CD4-positive, alpha-beta T cell (primary cell): Measurements from ENCODE around the gene CRK. TPM values are rescaled to one million over a fixed set of nuclear protein-coding genes. Genes with fewer than 3 reads are reported as not detected.

Source experiments
- ATAC-seq: fragments of 200-7000 bp; cut with Tn5 transposase; one replicate; pipeline ENCODE4 v1.10.0; 2022; ENCODE audit warnings: mild to moderate bottlenecking; ENCODE audit not compliant: poor library complexity
- CTCF ChIA-PET: fragments of 350-600 bp; sonication (Branson Sonifier 250); formaldehyde crosslinking; loops from one replicate; lab custom pipeline; 2021; ENCODE audit warnings: antibody characterized with exemption, inconsistent platforms; lab: Charles Lee
- POLR2A ChIA-PET: fragments of 350-600 bp; sonication (Branson Sonifier 250); formaldehyde crosslinking; loops from one replicate; lab custom pipeline; 2021; ENCODE audit warnings: antibody characterized with exemption, inconsistent platforms; lab: Charles Lee
- DNase-seq, 14 experiments: peaks; one replicate each; pipeline ENCODE4 v3.0.0-alpha.2; 2013 to 2020; ENCODE audit warnings: mixed read lengths in 2 of 14
- H3K27ac ChIP-seq, 2 donors: one replicate each; pipeline versions ENCODE4 v1.5.1 to v1.7.0; 2013; ENCODE audit warnings: low read length in 2 of 2, low read depth in 1 of 2, mild to moderate bottlenecking in 1 of 2
- H3K27me3 ChIP-seq, 2 experiments: 1 replicate in 1 of 2; 2 replicates in 1 of 2; pipeline versions ENCODE4 v1.6.1 to v1.7.0; 2013; ENCODE audit warnings: low read length in 2 of 2, control low read depth in 1 of 2, mild to moderate bottlenecking in 1 of 2, moderate library complexity in 1 of 2; ENCODE audit not compliant: insufficient read depth in 2 of 2, control insufficient read depth in 1 of 2
- H3K36me3 ChIP-seq: one replicate; pipeline ENCODE4 v1.6.1; 2013; ENCODE audit warnings: low read length, control low read depth; ENCODE audit not compliant: insufficient read depth
- H3K4me1 ChIP-seq: one replicate; pipeline ENCODE4 v1.6.1; 2013; ENCODE audit warnings: low read length, control low read depth; ENCODE audit not compliant: insufficient read depth
- H3K4me3 ChIP-seq: one replicate; pipeline ENCODE4 v1.5.1; 2013; ENCODE audit warnings: mild to moderate bottlenecking, low read length, moderate library complexity
- H3K9me3 ChIP-seq, 2 experiments: 1 replicate in 1 of 2; 2 replicates in 1 of 2; pipeline versions ENCODE4 v1.6.1 to v1.7.0; 2013; ENCODE audit warnings: low read length in 2 of 2, mild to moderate bottlenecking in 2 of 2, control low read depth in 1 of 2, moderate library complexity in 1 of 2; ENCODE audit not compliant: control insufficient read depth in 1 of 2, insufficient read depth in 1 of 2
- H3K27ac Mint-ChIP-seq: one replicate; pipeline ENCODE4 v1.8.0; 2020; ENCODE audit warnings: mixed read lengths
- H3K27me3 Mint-ChIP-seq: one replicate; pipeline ENCODE4 v1.8.0; 2021; ENCODE audit warnings: mixed read lengths
- H3K36me3 Mint-ChIP-seq: one replicate; pipeline ENCODE4 v1.8.0; 2021; ENCODE audit warnings: low read depth, mixed read lengths
- H3K4me1 Mint-ChIP-seq: one replicate; pipeline ENCODE4 v1.8.0; 2021; ENCODE audit warnings: low read depth, mixed read lengths
- H3K4me3 Mint-ChIP-seq: one replicate; pipeline ENCODE4 v1.8.0; 2020; ENCODE audit warnings: mild to moderate bottlenecking, mixed read lengths
- H3K9me3 Mint-ChIP-seq: one replicate; pipeline ENCODE4 v1.8.0; 2020; ENCODE audit warnings: mixed read lengths
- intact Hi-C, 2 experiments: fragments of 100-400 bp; cut with DNase I in 1 of 2; cut with micrococcal nuclease in 1 of 2; formaldehyde crosslinking; loops; one replicate each; pipeline versions ENCODE4 v1.15.1 to v1.9.0; 2023 to 2025; cut with DNase I, micrococcal nuclease
- total RNA-seq, 174 experiments: library from RNA in 2 of 174; stranded (reverse) in 2 of 174; gene quantifications; one replicate each; pipeline ENCODE4 v1.2.3 and lab custom pipeline; 2021 to 2026
- TF ChIP-seq, protein P1 (sequence below): fragments of 200-600 bp; IDR thresholded peaks from one replicate; pipeline ENCODE4 v1.8.0; 2022; ENCODE audit warnings: antibody characterized with exemption, mild to moderate bottlenecking

Gene CRK
- total RNA-seq, 2 experiments from 2014 or later: 13.6 to 14.5 TPM

DNA sequence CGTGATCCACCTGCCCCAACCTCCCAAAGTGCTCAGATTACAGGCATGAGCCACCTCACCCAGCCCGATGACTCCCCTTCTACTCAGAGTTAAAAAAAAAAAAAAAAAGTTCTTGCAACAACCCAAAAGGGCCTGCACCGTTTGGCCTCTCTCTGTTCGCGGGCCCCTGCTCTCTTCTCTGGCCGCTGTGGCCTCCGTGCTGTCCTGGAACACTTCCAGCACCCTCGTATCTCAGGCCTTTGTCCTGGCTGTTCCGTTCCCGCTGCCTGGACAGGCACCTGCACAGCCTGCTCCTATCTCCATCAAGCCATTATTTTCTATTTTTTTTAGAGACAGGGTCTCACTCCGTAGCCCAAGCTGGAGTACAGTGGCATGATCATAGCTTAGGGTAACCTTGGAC is 25.7 kb upstream of the CRK start:
- Mint-ChIP-seq H3K9me3 (no peaks in the 10 kb centered on the region), H3K27me3 (no peaks in the 10 kb centered on the region), H3K4me3 (no peak overlapping the region), H3K27ac (no peak overlapping the region), H3K4me1 (peaks cover 12% of the 10 kb centered on the region), H3K36me3 (no peaks in the 10 kb centered on the region)
- H3K27me3 ChIP-seq: no peaks in the 10 kb centered on the region
- H3K27ac ChIP-seq: no peak overlapping the region
- peaks cover 20% of the 10 kb centered on the region for H3K36me3 ChIP-seq
- no peak overlapping the region for H3K4me3 ChIP-seq
- H3K4me1 ChIP-seq: peaks cover 22% of the 10 kb centered on the region
- ChIA-PET POLR2A (no interaction called here), CTCF (no interaction called here)
- TF ChIP-seq, protein P1, sequence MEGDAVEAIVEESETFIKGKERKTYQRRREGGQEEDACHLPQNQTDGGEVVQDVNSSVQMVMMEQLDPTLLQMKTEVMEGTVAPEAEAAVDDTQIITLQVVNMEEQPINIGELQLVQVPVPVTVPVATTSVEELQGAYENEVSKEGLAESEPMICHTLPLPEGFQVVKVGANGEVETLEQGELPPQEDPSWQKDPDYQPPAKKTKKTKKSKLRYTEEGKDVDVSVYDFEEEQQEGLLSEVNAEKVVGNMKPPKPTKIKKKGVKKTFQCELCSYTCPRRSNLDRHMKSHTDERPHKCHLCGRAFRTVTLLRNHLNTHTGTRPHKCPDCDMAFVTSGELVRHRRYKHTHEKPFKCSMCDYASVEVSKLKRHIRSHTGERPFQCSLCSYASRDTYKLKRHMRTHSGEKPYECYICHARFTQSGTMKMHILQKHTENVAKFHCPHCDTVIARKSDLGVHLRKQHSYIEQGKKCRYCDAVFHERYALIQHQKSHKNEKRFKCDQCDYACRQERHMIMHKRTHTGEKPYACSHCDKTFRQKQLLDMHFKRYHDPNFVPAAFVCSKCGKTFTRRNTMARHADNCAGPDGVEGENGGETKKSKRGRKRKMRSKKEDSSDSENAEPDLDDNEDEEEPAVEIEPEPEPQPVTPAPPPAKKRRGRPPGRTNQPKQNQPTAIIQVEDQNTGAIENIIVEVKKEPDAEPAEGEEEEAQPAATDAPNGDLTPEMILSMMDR: no peak
- no peaks in the 10 kb centered on the region for H3K9me3 ChIP-seq
- no peak for DNase-seq
- intact Hi-C loops: loop anchor here in 1 of 2 experiments (2.0 kb wide), 1 partner anchor 15 kb away; no protein-coding TSS in a partner anchor
- no peak for ATAC-seq

DNA sequence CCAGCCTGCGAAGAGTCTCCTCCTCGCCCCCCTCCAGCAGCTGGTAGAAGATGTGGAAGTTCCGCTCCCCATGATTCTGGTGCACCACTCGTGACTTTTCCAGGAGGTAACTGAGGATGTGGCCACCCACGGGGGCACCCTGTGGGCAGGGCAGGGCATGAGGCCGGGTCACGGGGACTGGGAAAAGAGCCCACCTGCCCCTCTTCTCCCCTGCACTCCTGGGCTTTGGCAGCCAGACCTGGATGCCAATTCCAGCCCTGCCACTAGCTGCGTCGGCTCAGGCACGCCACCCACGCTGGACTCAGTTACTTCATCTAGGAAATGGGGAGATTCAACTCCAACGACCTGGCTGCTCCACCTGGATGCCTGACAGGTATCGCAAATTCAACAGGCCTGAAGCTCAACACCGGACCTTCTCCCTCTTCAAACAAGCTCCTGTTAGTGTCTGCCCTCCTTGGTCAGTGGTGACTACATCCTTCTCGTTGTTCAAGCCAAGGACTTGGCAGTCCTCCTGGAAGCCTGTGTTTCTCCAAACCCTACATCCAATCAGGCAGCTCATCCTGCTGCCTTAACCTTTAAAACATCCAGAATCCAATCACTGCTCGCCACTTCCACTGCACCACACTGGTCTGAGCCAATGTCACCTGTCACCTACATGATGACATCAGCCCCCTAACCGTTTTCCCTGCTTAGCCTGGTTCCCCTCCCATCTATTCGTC is 24.9 kb upstream of the CRK start:
- peaks cover 20% of the 10 kb centered on the region for H3K36me3 ChIP-seq
- Mint-ChIP-seq H3K9me3 (no peaks in the 10 kb centered on the region), H3K27ac (no peak overlapping the region), H3K4me1 (peaks cover 10% of the 10 kb centered on the region), H3K4me3 (no peak overlapping the region), H3K27me3 (no peaks in the 10 kb centered on the region), H3K36me3 (no peaks in the 10 kb centered on the region)
- POLR2A ChIA-PET: interaction anchor here (0.6 to 1.2 kb wide), 2 partner anchors 35 to 120 kb away, joined by 3 to 4 read pairs; partner anchors contain the start of gene INPP5K
- H3K4me1 ChIP-seq: peaks cover 14% of the 10 kb centered on the region
- H3K27me3 ChIP-seq: no peaks in the 10 kb centered on the region
- intact Hi-C loops: loop anchor here in 1 of 2 experiments (2.0 kb wide), 1 partner anchor 14 kb away; no protein-coding TSS in a partner anchor
- CTCF ChIA-PET: no interaction called here
- TF ChIP-seq, protein P1: no peak
- ATAC-seq (no peak), DNase-seq (no peak)
- H3K27ac ChIP-seq: no peak overlapping the region
- H3K4me3 ChIP-seq: no peak overlapping the region
- H3K9me3 ChIP-seq: no peaks in the 10 kb centered on the region

DNA sequence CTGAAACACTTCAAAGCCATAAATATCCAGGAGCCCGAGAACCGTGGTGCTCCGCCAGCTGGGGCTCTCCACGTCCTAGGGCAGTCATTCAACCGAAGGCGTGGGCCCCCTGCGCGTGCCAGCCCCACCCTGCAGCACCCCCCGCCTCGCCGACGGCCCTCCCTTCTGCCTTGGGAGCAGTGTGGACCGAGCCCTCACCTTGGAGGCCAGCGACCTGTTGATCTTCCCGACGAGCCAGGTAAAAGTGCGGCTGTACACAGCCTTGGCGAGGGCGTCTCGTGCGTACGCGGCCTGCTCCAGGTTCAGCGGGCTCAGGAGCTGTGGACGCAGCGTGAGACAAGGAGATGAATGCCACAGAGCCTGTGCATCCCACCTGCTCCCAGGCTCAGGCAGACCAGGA is 22.4 kb upstream of the CRK start:
- DNase-seq (no peak), ATAC-seq (no peak)
- Histone ChIP-seq H3K27ac (no peak overlapping the region), H3K9me3 (no peaks in the 10 kb centered on the region), H3K27me3 (no peaks in the 10 kb centered on the region), H3K36me3 (peaks cover 20% of the 10 kb centered on the region), H3K4me1 (peaks cover 6% of the 10 kb centered on the region), H3K4me3 (no peak overlapping the region)
- Mint-ChIP-seq H3K9me3 (no peaks in the 10 kb centered on the region), H3K27me3 (no peaks in the 10 kb centered on the region), H3K27ac (no peak overlapping the region), H3K4me1 (peaks cover 7% of the 10 kb centered on the region), H3K36me3 (peaks cover 11% of the 10 kb centered on the region), H3K4me3 (no peak overlapping the region)
- ChIA-PET CTCF (no interaction called here), POLR2A (no interaction called here)
- TF ChIP-seq, protein P1: no peak
- intact Hi-C loops: no loop called here
